ENCODE measurements around the gene LRRN4CL.
A peak's percentile ranks its signal among the peaks of the same experiment; 100 is the strongest.

Gene LRRN4CL

DNA sequence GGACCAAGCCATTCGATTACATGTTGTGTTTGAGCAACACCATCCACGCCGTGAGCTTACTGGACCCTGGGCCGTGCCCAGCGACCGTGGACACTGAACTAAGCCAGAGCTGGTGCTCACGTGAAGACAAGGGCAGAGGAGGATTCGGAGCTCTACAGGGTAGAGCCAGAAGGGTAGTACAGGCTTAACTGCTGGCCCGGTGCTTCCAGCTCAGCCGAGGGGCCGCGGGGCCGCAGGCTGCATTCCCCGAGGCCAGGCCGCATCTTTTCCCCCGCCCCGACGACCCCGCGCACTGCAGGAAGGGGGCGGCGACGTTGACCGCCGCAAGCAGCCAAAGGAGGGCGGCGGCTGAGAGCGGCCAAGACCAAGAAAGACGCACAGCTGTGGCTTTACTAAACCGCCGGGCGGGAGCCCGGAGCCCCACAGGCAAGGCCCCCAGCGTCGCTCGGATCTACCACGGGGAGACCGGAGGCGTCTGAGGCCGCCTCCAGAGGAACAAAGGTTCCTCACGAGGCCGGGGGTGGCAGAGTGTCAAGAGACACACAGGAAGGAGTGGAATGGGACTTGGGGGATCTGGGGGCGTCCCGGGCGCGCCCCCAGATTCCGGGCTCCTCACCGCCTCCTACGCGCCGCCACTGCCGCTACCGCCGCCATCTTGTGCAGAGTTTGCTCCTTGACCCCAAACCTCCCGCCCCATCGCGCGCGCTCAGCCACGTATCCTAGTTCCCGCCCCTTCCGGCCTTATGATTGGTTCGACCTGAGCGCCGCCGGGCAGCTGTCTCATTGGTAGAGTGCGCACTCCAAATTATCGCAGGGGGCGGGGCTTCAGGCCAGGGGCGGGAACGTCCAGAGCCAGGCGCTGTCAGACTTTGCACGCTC is 43.1 kb downstream of the LRRN4CL start, which contains the start of gene GANAB:
Gene GANAB (minus strand): TSS at position 668 of the 879 bp plus-strand sequence. CDS start 14 bp downstream, at position 654.
- peak; percentile 100 for DNase-seq

- no peak for DNase-seq
Observed at GRCh38 chr11:62645671-62645945, 43.7 kb downstream of the LRRN4CL start.

DNA sequence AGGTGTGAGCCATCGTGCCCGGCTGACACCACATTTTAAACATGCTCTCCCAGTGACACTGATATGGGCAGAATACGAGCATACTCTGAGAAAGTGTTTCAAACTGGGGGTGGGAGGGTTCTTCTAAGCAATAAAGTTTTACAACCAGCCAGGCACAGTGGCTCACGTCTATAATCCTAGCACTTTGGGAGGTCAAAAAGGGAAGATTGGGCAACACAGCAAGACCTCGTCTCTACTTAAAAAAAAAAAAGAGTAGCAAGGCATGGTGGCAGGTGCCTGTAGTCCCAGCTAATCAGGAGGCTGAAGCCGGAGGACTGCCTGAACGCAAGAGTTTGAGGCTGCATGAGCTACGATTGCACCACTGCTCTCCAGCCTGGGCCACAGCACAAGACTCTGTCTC is 45.1 kb downstream of the LRRN4CL start:
- no peak for DNase-seq
